B cell (primary cell): ENCODE measurements around the gene COL16A1.

Experiments used
- EZH2 ChIP-seq: IDR thresholded peaks from 2 replicates; pipeline ENCODE4 v1.6.1; 2012; ENCODE audit warnings: borderline replicate concordance, low read depth, mild to moderate bottlenecking, moderate library complexity, low read length; ENCODE audit not compliant: insufficient read depth, poor library complexity, severe bottlenecking
- TF ChIP-seq, protein P1 (sequence below): fragments of 200-600 bp; IDR thresholded peaks from one replicate; pipeline ENCODE4 v1.8.0; 2022; ENCODE audit warnings: antibody characterized with exemption, mild to moderate bottlenecking

DNA sequence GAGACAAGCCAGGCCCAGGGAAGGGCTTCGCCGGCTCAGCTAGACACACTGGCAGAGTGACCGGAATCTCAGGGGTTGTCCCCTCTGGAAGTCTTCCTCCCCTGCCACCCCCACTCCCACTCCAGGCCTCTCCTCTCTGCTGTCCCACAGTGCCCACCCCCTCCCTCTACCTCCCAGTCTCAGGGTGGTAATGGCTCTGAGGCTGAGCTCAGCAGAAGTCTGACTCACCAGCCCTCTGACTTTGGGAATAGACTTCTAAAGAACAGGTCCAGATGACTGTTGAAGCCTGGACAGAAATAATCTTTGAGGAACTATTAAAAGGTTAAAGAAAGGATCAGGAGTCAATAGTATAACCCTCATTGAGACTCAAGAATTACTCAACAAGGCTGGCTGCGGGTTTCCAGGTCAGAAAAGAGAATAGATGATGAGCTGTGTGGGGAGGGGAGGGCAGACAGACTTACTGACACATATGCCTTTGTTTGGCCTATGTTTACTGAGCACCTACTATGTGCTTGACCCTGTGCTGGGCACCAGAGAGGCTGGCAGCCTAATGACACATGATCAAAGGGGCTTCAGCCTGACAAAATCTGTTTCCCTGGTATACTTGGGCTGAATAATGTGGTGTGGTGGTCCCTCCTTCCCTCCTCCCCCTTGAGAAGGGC, 78.1 kb downstream of the COL16A1 start:
- TF ChIP-seq, protein P1, sequence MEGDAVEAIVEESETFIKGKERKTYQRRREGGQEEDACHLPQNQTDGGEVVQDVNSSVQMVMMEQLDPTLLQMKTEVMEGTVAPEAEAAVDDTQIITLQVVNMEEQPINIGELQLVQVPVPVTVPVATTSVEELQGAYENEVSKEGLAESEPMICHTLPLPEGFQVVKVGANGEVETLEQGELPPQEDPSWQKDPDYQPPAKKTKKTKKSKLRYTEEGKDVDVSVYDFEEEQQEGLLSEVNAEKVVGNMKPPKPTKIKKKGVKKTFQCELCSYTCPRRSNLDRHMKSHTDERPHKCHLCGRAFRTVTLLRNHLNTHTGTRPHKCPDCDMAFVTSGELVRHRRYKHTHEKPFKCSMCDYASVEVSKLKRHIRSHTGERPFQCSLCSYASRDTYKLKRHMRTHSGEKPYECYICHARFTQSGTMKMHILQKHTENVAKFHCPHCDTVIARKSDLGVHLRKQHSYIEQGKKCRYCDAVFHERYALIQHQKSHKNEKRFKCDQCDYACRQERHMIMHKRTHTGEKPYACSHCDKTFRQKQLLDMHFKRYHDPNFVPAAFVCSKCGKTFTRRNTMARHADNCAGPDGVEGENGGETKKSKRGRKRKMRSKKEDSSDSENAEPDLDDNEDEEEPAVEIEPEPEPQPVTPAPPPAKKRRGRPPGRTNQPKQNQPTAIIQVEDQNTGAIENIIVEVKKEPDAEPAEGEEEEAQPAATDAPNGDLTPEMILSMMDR: no peak
- TF ChIP-seq EZH2: no peak
